OCI-LY3 (cell line): ENCODE measurements around the gene UBC.
"Not testable (repeated sequence)": the region's sequence is repeated elsewhere in the genome, so short reads cannot be mapped to it uniquely, and the experiment has no call there.

Experiments used
- CTCF ChIP-seq: fragments of 200-600, 300-600 bp; sonication (generic); IDR thresholded peaks from 2 replicates; pipeline ENCODE4 v1.5.1; 2014; ENCODE audit warnings: antibody characterized with exemption, low read length, low read depth
- EZH2phosphoT487 ChIP-seq: fragments of 200-600 bp; shearing (Covaris generic); IDR thresholded peaks from 2 replicates; pipeline ENCODE4 v1.6.1; 2018; ENCODE audit warnings: antibody characterized with exemption, mixed run types, low read depth

DNA sequence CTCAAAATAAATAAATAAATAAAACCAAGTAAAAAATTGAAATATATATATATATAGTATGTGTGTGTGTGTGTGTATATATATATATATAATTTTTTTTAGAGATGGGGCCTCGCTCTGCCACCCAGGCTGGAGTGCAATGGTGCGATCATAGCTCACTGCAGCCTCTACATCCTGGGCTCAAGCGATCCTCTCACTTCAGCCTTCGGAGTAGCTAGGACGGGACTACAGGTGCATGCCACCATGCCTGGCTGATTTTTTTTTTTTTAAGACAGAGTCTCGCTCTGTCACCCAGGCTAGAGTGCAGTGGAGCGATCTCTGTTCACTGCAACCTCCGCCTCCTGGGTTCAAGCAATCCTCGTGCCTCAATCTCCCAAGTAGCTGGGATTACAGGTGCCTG, 26.7 kb downstream of the UBC start:
- TF ChIP-seq CTCF, EZH2phosphoT487: not testable (repeated sequence)
